ENCODE data around the gene SYNGAP1.

SYNGAP1 gene

GRCh38 chr6:33459226-33459625 lies 39.4 kb downstream of the SYNGAP1 start:
- H2BK12ac ChIP-seq (ENCODE audit: low read length), result no peak overlapping the region
- no peaks in the 10 kb centered on the region for H3K9me3 ChIP-seq (ENCODE audit: insufficient read depth, low read depth, low read length)
- no peak overlapping the region for H2AK5ac ChIP-seq (ENCODE audit: low read length)
- H2BK120ac ChIP-seq (ENCODE audit: insufficient read depth, low read length, poor library complexity), result no peak overlapping the region
- H3K9ac ChIP-seq (ENCODE audit: low read length), result no peak overlapping the region
- no peak overlapping the region for H3K4me2 ChIP-seq (ENCODE audit: low read length)
- no peak overlapping the region for H4K8ac ChIP-seq (ENCODE audit: low read depth, low read length)
- no peak overlapping the region for H3K23ac ChIP-seq (ENCODE audit: low read length)
- no peak overlapping the region for H3K18ac ChIP-seq (ENCODE audit: low read length)
- no peaks in the 10 kb centered on the region for H3K27me3 ChIP-seq (ENCODE audit: insufficient read depth, low read length)
- peaks cover 10 to 12% of the 10 kb centered on the region in 2 experiments for H3K36me3 ChIP-seq (ENCODE audit: control insufficient read depth in 1 of 2, insufficient read depth in 2 of 2, low read length in 2 of 2)
- no CpG with 5 or more reads among the region's 2 CpGs for WGBS (ENCODE audit: extremely low coverage, insufficient coverage, insufficient read length)
- no peak overlapping the region for H3K27ac ChIP-seq (ENCODE audit: low read depth, low read length)
- no peak overlapping the region for H3K4me3 ChIP-seq (ENCODE audit: low read depth, low read length)
- H3K4me1 ChIP-seq (ENCODE audit: control insufficient read depth in 1 of 2, insufficient read depth in 2 of 2, low read length in 2 of 2), result peaks cover 4% of the 10 kb centered on the region in 2 experiments
- peaks cover 2% of the 10 kb centered on the region for H3K79me2 ChIP-seq (ENCODE audit: control insufficient read depth, insufficient read depth, low read length, poor library complexity)
- H3K4ac ChIP-seq (ENCODE audit: low read depth, low read length), result no peak overlapping the region
- H2BK5ac ChIP-seq (ENCODE audit: low read depth, low read length, poor library complexity), result no peak overlapping the region
- H2AFZ ChIP-seq (ENCODE audit: insufficient read depth, low read length, poor library complexity), result no peak overlapping the region
- H3K14ac ChIP-seq (ENCODE audit: low read length), result no peak overlapping the region
- H4K91ac ChIP-seq (ENCODE audit: low read depth, low read length), result no peak overlapping the region
- DNase-seq, result no peak
- no peaks in the 10 kb centered on the region for H3K79me1 ChIP-seq (ENCODE audit: low read length)
- no peak overlapping the region for H4K12ac ChIP-seq (ENCODE audit: low read depth, low read length)

- no peaks in the 10 kb centered on the region for H3K27me3 ChIP-seq (ENCODE audit: insufficient read depth, low read length)
- DNase-seq, result no peak
- H3K9me3 ChIP-seq (ENCODE audit: insufficient read depth, low read depth, low read length), result no peaks in the 10 kb centered on the region
- no peak overlapping the region for H4K8ac ChIP-seq (ENCODE audit: low read depth, low read length)
- H2AK5ac ChIP-seq (ENCODE audit: low read length), result no peak overlapping the region
- no peak overlapping the region for H3K23ac ChIP-seq (ENCODE audit: low read length)
- H3K27ac ChIP-seq (ENCODE audit: low read depth, low read length), result no peak overlapping the region
- no peak overlapping the region for H2BK5ac ChIP-seq (ENCODE audit: low read depth, low read length, poor library complexity)
- no peak overlapping the region for H3K9ac ChIP-seq (ENCODE audit: low read length)
- H3K4me3 ChIP-seq (ENCODE audit: low read depth, low read length), result no peak overlapping the region
- H2BK120ac ChIP-seq (ENCODE audit: insufficient read depth, low read length, poor library complexity), result no peak overlapping the region
- no peak overlapping the region for H2AFZ ChIP-seq (ENCODE audit: insufficient read depth, low read length, poor library complexity)
- H3K4ac ChIP-seq (ENCODE audit: low read depth, low read length), result no peak overlapping the region
- H3K14ac ChIP-seq (ENCODE audit: low read length), result no peak overlapping the region
- no peak overlapping the region for H3K4me2 ChIP-seq (ENCODE audit: low read length)
- no peaks in the 10 kb centered on the region for H3K36me3 ChIP-seq (ENCODE audit: control insufficient read depth in 1 of 2, insufficient read depth in 2 of 2, low read length in 2 of 2)
- no peak overlapping the region for H2BK12ac ChIP-seq (ENCODE audit: low read length)
- no peak overlapping the region for H3K18ac ChIP-seq (ENCODE audit: low read length)
- WGBS (ENCODE audit: extremely low coverage, insufficient coverage, insufficient read length), result no CpG with 5 or more reads among the region's 4 CpGs
- H4K12ac ChIP-seq (ENCODE audit: low read depth, low read length), result no peak overlapping the region
- H3K79me2 ChIP-seq (ENCODE audit: control insufficient read depth, insufficient read depth, low read length, poor library complexity), result no peaks in the 10 kb centered on the region
- no peak overlapping the region for H4K91ac ChIP-seq (ENCODE audit: low read depth, low read length)
- no peaks in the 10 kb centered on the region for H3K79me1 ChIP-seq (ENCODE audit: low read length)
- no peaks in the 10 kb centered on the region for H3K4me1 ChIP-seq (ENCODE audit: control insufficient read depth in 1 of 2, insufficient read depth in 2 of 2, low read length in 2 of 2)
Measured at GRCh38 chr6:33466075-33466735, 46.3 kb downstream of the SYNGAP1 start.

- H3K27me3 ChIP-seq (ENCODE audit: insufficient read depth, low read length), result no peaks in the 10 kb centered on the region
- H4K8ac ChIP-seq (ENCODE audit: low read depth, low read length), result no peak overlapping the region
- no peaks in the 10 kb centered on the region for H3K36me3 ChIP-seq (ENCODE audit: control insufficient read depth in 1 of 2, insufficient read depth in 2 of 2, low read length in 2 of 2)
- no peaks in the 10 kb centered on the region for H3K4me1 ChIP-seq (ENCODE audit: control insufficient read depth in 1 of 2, insufficient read depth in 2 of 2, low read length in 2 of 2)
- no peak overlapping the region for H3K4me3 ChIP-seq (ENCODE audit: low read depth, low read length)
- H4K91ac ChIP-seq (ENCODE audit: low read depth, low read length), result no peak overlapping the region
- H2AFZ ChIP-seq (ENCODE audit: insufficient read depth, low read length, poor library complexity), result no peak overlapping the region
- H2BK5ac ChIP-seq (ENCODE audit: low read depth, low read length, poor library complexity), result no peak overlapping the region
- no peak overlapping the region for H3K4me2 ChIP-seq (ENCODE audit: low read length)
- H3K9me3 ChIP-seq (ENCODE audit: insufficient read depth, low read depth, low read length), result no peaks in the 10 kb centered on the region
- H3K23ac ChIP-seq (ENCODE audit: low read length), result no peak overlapping the region
- H2AK5ac ChIP-seq (ENCODE audit: low read length), result no peak overlapping the region
- H3K14ac ChIP-seq (ENCODE audit: low read length), result no peak overlapping the region
- no peak overlapping the region for H4K12ac ChIP-seq (ENCODE audit: low read depth, low read length)
- no peak overlapping the region for H3K18ac ChIP-seq (ENCODE audit: low read length)
- no peaks in the 10 kb centered on the region for H3K79me1 ChIP-seq (ENCODE audit: low read length)
- no peak overlapping the region for H2BK12ac ChIP-seq (ENCODE audit: low read length)
- DNase-seq, result no peak
- H3K4ac ChIP-seq (ENCODE audit: low read depth, low read length), result no peak overlapping the region
- no peak overlapping the region for H3K9ac ChIP-seq (ENCODE audit: low read length)
- H2BK120ac ChIP-seq (ENCODE audit: insufficient read depth, low read length, poor library complexity), result no peak overlapping the region
- no peaks in the 10 kb centered on the region for H3K79me2 ChIP-seq (ENCODE audit: control insufficient read depth, insufficient read depth, low read length, poor library complexity)
- WGBS (ENCODE audit: extremely low coverage, insufficient coverage, insufficient read length), result no CpG with 5 or more reads among the region's 7 CpGs
- no peak overlapping the region for H3K27ac ChIP-seq (ENCODE audit: low read depth, low read length)
Measured at GRCh38 chr6:33467091-33467490, 47.2 kb downstream of the SYNGAP1 start.

GRCh38 chr6:33469661-33470060 lies 49.8 kb downstream of the SYNGAP1 start:
- H3K18ac ChIP-seq (ENCODE audit: low read length), result no peak overlapping the region
- no peak overlapping the region for H4K8ac ChIP-seq (ENCODE audit: low read depth, low read length)
- no peak overlapping the region for H3K14ac ChIP-seq (ENCODE audit: low read length)
- H2BK120ac ChIP-seq (ENCODE audit: insufficient read depth, low read length, poor library complexity), result no peak overlapping the region
- no peaks in the 10 kb centered on the region for H3K79me2 ChIP-seq (ENCODE audit: control insufficient read depth, insufficient read depth, low read length, poor library complexity)
- no CpG with 5 or more reads among the region's 3 CpGs for WGBS (ENCODE audit: extremely low coverage, insufficient coverage, insufficient read length)
- H3K79me1 ChIP-seq (ENCODE audit: low read length), result no peaks in the 10 kb centered on the region
- no peaks in the 10 kb centered on the region for H3K4me1 ChIP-seq (ENCODE audit: control insufficient read depth in 1 of 2, insufficient read depth in 2 of 2, low read length in 2 of 2)
- no peak overlapping the region for H3K23ac ChIP-seq (ENCODE audit: low read length)
- no peak overlapping the region for H2BK5ac ChIP-seq (ENCODE audit: low read depth, low read length, poor library complexity)
- H3K27ac ChIP-seq (ENCODE audit: low read depth, low read length), result no peak overlapping the region
- no peak overlapping the region for H3K4ac ChIP-seq (ENCODE audit: low read depth, low read length)
- DNase-seq, result no peak
- no peaks in the 10 kb centered on the region for H3K9me3 ChIP-seq (ENCODE audit: insufficient read depth, low read depth, low read length)
- no peak overlapping the region for H3K9ac ChIP-seq (ENCODE audit: low read length)
- no peak overlapping the region for H2AK5ac ChIP-seq (ENCODE audit: low read length)
- no peak overlapping the region for H2AFZ ChIP-seq (ENCODE audit: insufficient read depth, low read length, poor library complexity)
- no peak overlapping the region for H2BK12ac ChIP-seq (ENCODE audit: low read length)
- no peak overlapping the region for H4K91ac ChIP-seq (ENCODE audit: low read depth, low read length)
- no peak overlapping the region for H3K4me2 ChIP-seq (ENCODE audit: low read length)
- no peak overlapping the region for H4K12ac ChIP-seq (ENCODE audit: low read depth, low read length)
- no peak overlapping the region for H3K4me3 ChIP-seq (ENCODE audit: low read depth, low read length)
- no peaks in the 10 kb centered on the region for H3K27me3 ChIP-seq (ENCODE audit: insufficient read depth, low read length)
- no peaks in the 10 kb centered on the region for H3K36me3 ChIP-seq (ENCODE audit: control insufficient read depth in 1 of 2, insufficient read depth in 2 of 2, low read length in 2 of 2)

All from trophoblast cell (in vitro differentiated cells and primary cell).